Measurements from ENCODE around the gene DUXA. TPM values are rescaled to one million over a fixed set of nuclear protein-coding genes. Genes with fewer than 3 reads are reported as not detected.
"Not testable (repeated sequence)": the region's sequence is repeated elsewhere in the genome, so short reads cannot be mapped to it uniquely, and the experiment has no call there.

DUXA gene
- not detected for total RNA-seq

- peaks cover 17 to 29% of the 10 kb centered on the region in 2 donors for H3K36me3 Mint-ChIP-seq
- peaks cover 19 to 24% of the 10 kb centered on the region in 2 donors for H3K9me3 Mint-ChIP-seq
- no peak for ATAC-seq
- no peak for DNase-seq (ENCODE audit: low spot score in 2 of 2)
- peak within 1 kb of the TSS in 1 of 2 donors; percentile 61 for H3K27ac Mint-ChIP-seq
Observed at GRCh38 chr19:57167385-57167784, at the start of gene DUXA. Gene DUXA, minus strand, starts transcription at chr19:57167485. Its CDS starts 42 bp downstream, at chr19:57167443.

GRCh38 chr19:57212109-57212508 is 44.8 kb upstream of the DUXA start:
- ATAC-seq (peak in 1 of 2 donors; percentile 31), DNase-seq (ENCODE audit: low spot score in 2 of 2) (no peak)
- H3K36me3 Mint-ChIP-seq, result peaks cover 67 to 91% of the 10 kb centered on the region in 2 donors
- H3K9me3 Mint-ChIP-seq, result peaks cover 25 to 29% of the 10 kb centered on the region in 2 donors
- H3K27ac Mint-ChIP-seq, result no peak overlapping the region

GRCh38 chr19:57210381-57210780 is 43.1 kb upstream of the DUXA start:
- H3K27ac Mint-ChIP-seq, result no peak overlapping the region
- ATAC-seq, result no peak
- peaks cover 25 to 26% of the 10 kb centered on the region in 2 donors for H3K9me3 Mint-ChIP-seq
- peaks cover 73 to 85% of the 10 kb centered on the region in 2 donors for H3K36me3 Mint-ChIP-seq
- DNase-seq (ENCODE audit: low spot score in 2 of 2), result no peak

- DNase-seq (ENCODE audit: low spot score in 2 of 2) (no peak), ATAC-seq (no peak)
- Mint-ChIP-seq H3K27ac (no peak overlapping the region), H3K36me3 (peaks cover 89 to 92% of the 10 kb centered on the region in 2 donors), H3K9me3 (peaks cover 27 to 39% of the 10 kb centered on the region in 2 donors)
Observed at GRCh38 chr19:57202160-57202559, 34.9 kb upstream of the DUXA start.

- DNase-seq (ENCODE audit: low spot score in 2 of 2); ATAC-seq: not testable (repeated sequence)
- peaks cover 96 to 99% of the 10 kb centered on the region in 2 donors for H3K36me3 Mint-ChIP-seq
Observed at GRCh38 chr19:57197874-57198273, 30.6 kb upstream of the DUXA start.

GRCh38 chr19:57192993-57193392 is 25.7 kb upstream of the DUXA start:
- no peak for DNase-seq (ENCODE audit: low spot score in 2 of 2)
- peaks cover 18 to 28% of the 10 kb centered on the region in 2 donors for H3K9me3 Mint-ChIP-seq
- peaks cover 83% of the 10 kb centered on the region in 2 donors for H3K36me3 Mint-ChIP-seq
- peak overlapping the region in 1 of 2 donors; percentile 95 for H3K27ac Mint-ChIP-seq
- ATAC-seq, result peak in 1 of 2 donors; percentile 54

More at GRCh38 chr19:57197874-57198273, 30.6 kb upstream of the DUXA start:
- not testable (repeated sequence) for H3K27ac Mint-ChIP-seq
- H3K9me3 Mint-ChIP-seq, result peaks cover 20 to 38% of the 10 kb centered on the region in 2 donors

GRCh38 chr19:57192077-57192420 is 24.8 kb upstream of the DUXA start:
- H3K27ac Mint-ChIP-seq, result peak overlapping the region; percentile 50 to 95
- DNase-seq (ENCODE audit: low spot score in 2 of 2) (no peak), ATAC-seq (peak in 1 of 2 donors; percentile 6)
- peaks cover 80% of the 10 kb centered on the region in 2 donors for H3K36me3 Mint-ChIP-seq
- H3K9me3 Mint-ChIP-seq, result peaks cover 23 to 33% of the 10 kb centered on the region in 2 donors

- H3K36me3 Mint-ChIP-seq, result peaks cover 73 to 74% of the 10 kb centered on the region in 2 donors
- ATAC-seq (peak; percentile 95 to 99), DNase-seq (ENCODE audit: low spot score in 2 of 2) (peak; percentile 86 to 88)
- peak within 1 kb of the TSS; percentile 91 to 95 for H3K27ac Mint-ChIP-seq
- peaks cover 19 to 27% of the 10 kb centered on the region in 2 donors for H3K9me3 Mint-ChIP-seq
Observed at GRCh38 chr19:57191141-57192076, 24.1 kb upstream of the DUXA start, which contains the start of gene ZNF264. Gene ZNF264, plus strand, starts transcription at chr19:57191500. Its CDS starts 414 bp downstream, at chr19:57191914.

- Mint-ChIP-seq H3K36me3 (peaks cover 67 to 68% of the 10 kb centered on the region in 2 donors), H3K27ac (peak overlapping the region; percentile 91 to 95), H3K9me3 (peaks cover 19 to 27% of the 10 kb centered on the region in 2 donors)
- DNase-seq (ENCODE audit: low spot score in 2 of 2) (no peak), ATAC-seq (no peak)
Observed at GRCh38 chr19:57190301-57190700, 23.0 kb upstream of the DUXA start.

- ATAC-seq, result peak in 1 of 2 donors; percentile 50
Observed at GRCh38 chr19:57171551-57172081, 4.3 kb upstream of the DUXA start.

GRCh38 chr19:57165846-57166245 is 1.4 kb downstream of the DUXA start:
- Mint-ChIP-seq H3K27ac (no peak overlapping the region), H3K36me3 (peaks cover 7 to 21% of the 10 kb centered on the region in 2 donors), H3K9me3 (peaks cover 14 to 18% of the 10 kb centered on the region in 2 donors)
- no peak for ATAC-seq
- no peak for DNase-seq (ENCODE audit: low spot score in 2 of 2)

More at GRCh38 chr19:57171551-57172081, 4.3 kb upstream of the DUXA start:
- no peak for DNase-seq (ENCODE audit: low spot score in 2 of 2)
- Mint-ChIP-seq H3K9me3 (peaks cover 15 to 34% of the 10 kb centered on the region in 2 donors), H3K36me3 (peaks cover 40 to 48% of the 10 kb centered on the region in 2 donors), H3K27ac (peak overlapping the region in 1 of 2 donors; percentile 10)

- no peak for ATAC-seq
- peaks cover 12 to 14% of the 10 kb centered on the region in 2 donors for H3K9me3 Mint-ChIP-seq
- peaks cover 18 to 27% of the 10 kb centered on the region in 2 donors for H3K36me3 Mint-ChIP-seq
- no peak for DNase-seq (ENCODE audit: low spot score in 2 of 2)
- no peak overlapping the region for H3K27ac Mint-ChIP-seq
Observed at GRCh38 chr19:57161985-57162539, 5.2 kb downstream of the DUXA start.

- no peak for ATAC-seq
- Mint-ChIP-seq H3K36me3 (peaks cover 28 to 34% of the 10 kb centered on the region in 2 donors), H3K9me3 (peaks cover 24 to 28% of the 10 kb centered on the region in 2 donors), H3K27ac (no peak overlapping the region)
- no peak for DNase-seq (ENCODE audit: low spot score in 2 of 2)
Observed at GRCh38 chr19:57152921-57153320, 14.4 kb downstream of the DUXA start.

- ATAC-seq (no peak), DNase-seq (ENCODE audit: low spot score in 2 of 2) (no peak)
- H3K9me3 Mint-ChIP-seq, result peaks cover 25 to 30% of the 10 kb centered on the region in 2 donors
- peaks cover 25 to 29% of the 10 kb centered on the region in 2 donors for H3K36me3 Mint-ChIP-seq
- no peak overlapping the region for H3K27ac Mint-ChIP-seq
Observed at GRCh38 chr19:57141699-57142098, 25.6 kb downstream of the DUXA start.

- H3K27ac Mint-ChIP-seq, result no peak overlapping the region
- no peak for ATAC-seq
- peaks cover 26 to 37% of the 10 kb centered on the region in 2 donors for H3K36me3 Mint-ChIP-seq
- peaks cover 39 to 45% of the 10 kb centered on the region in 2 donors for H3K9me3 Mint-ChIP-seq
- DNase-seq (ENCODE audit: low spot score in 2 of 2), result no peak
Observed at GRCh38 chr19:57135797-57136196, 31.5 kb downstream of the DUXA start.

- ATAC-seq; H3K27ac Mint-ChIP-seq; DNase-seq (ENCODE audit: low spot score in 2 of 2): not testable (repeated sequence)
- H3K36me3 Mint-ChIP-seq, result peaks cover 35 to 53% of the 10 kb centered on the region in 2 donors
- peaks cover 25 to 55% of the 10 kb centered on the region in 2 donors for H3K9me3 Mint-ChIP-seq
Observed at GRCh38 chr19:57127403-57127802, 39.9 kb downstream of the DUXA start.

Data from activated naive CD4-positive, alpha-beta T cell treated with anti-CD3 and anti-CD28 coated beads, Interleukin-2, amount 50 U/mL, for 72 hours (primary cell).